Measurements from ENCODE around the gene TMEM203.
A peak's percentile ranks its signal among the peaks of the same experiment; 100 is the strongest.

TMEM203 gene

DNA sequence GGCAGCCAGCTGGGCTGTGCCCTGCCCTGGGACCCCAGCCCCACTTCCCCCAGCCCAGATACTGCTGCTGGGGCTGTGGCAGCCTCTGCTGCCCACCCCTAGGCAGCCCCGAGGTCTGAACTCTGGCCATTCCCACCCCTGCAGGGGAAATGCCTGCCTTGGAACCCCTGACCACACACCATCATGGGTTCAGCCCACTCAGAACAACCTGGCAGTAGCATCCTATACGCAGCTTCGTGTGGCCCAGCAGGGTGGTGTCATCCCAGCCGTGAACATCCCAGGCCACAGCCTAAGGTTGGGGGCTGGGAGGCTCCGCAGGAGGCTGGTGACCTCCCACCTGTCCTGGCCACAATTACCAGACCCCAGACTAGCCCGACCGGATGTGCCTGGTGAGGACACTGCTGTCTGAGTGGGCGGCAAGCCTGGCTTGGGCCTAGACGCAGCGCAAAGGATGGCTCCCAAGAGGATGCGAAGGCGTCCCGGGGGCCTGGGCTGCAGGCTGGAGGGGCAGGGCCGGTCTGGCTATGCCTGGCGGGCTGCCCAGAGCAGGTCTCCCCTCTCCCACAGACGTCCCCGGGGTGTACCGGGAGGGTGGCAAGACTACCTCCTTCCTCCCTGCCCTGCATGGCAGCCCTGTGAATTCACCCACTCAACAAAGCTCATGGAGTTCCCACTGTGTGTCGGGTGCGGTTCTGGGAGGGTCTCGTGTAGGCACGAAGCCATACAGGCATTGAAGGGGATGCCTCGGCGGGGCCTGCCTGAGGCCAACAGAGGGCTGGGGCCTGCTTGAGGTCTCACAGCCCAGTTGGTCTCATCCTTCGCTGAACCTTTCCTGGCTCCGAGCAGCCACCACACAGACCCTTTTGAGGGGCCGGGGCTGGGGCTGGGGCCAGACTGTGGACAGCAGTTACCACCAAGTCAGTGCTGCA is 23.8 kb upstream of the TMEM203 start:
- DNase-seq: no peak

GRCh38 chr9:137228506-137228967 is 23.1 kb upstream of the TMEM203 start:
- no peak for DNase-seq

DNA sequence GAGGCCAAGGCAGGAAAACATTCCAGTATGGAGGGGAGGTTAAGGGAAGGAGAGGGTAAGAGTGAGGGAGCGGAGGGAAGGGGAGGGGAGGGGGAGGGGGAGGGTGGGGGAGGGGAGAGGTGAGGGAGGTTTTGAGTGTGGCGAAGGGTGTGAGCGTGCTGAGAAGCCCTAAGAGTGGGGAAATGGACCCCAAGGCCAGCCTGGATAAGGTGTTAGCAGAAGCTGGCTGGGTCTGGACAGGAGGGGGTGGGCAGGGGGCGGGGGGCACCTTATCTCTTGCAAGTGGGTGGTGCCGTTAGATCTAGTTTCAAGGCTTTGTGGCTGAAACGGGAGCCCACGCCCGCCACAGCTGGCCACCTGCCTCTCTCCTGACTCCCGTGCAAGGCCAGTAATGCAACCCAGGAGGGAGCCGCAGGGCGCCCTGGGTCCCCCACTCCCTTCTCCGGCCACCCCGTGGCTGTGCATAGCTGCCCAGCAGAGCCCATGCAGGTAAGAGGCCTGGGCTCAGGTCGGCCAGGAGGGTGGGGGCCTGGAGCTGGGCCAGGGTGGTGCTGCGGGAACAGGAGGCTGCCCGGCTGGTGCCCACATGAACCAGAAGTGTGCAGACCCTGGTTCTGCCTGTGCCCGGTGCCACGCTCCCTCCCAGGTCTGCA is 22.5 kb upstream of the TMEM203 start:
- DNase-seq: no peak

DNA sequence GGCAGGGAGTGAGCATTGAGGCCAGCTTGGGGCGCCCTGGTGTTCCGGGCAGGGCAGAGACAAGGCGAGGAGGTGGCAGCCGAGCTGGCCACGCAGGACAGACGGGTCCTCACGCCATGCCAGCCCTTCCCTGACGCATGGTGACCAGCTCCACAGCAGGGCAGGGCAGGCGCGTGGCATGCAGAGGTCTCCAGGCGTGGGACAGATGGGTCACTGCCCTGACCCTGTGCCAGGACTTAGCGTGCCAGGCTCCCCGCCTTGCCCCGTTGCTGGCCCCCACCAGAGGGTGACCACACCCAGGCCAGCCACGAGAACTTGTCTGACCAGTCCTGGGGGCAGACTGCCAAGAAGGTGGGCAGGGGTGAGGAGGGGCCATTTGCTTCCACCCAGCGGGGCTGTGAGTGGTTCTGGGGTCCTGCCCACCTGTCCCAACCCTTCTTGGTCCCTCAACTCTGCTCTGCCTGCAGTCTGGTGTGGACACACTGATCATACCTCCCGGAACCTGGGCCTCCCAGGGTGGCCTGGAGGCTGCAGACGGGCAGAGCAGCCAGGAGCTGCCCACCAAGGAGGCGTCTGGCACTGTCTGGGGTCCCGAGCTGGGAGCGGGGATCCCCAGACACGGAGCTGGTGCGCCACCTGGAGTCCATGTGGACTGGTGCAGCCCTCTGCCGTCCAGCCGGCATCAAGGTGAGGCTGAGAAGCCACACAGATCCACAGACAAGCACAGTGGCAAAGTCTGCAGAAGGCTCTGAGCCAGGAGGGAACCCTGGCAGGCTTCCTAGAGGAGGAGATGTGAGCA is 21.8 kb upstream of the TMEM203 start, which contains the start of gene RNF224:
RNF224 (plus strand) TSS at position 449 of the 799 bp plus-strand sequence. CDS start 834 bp downstream, outside the sequence.
- DNase-seq: peak; percentile 75

GRCh38 chr9:137226338-137227053 is 21.0 kb upstream of the TMEM203 start:
- no peak for DNase-seq

- no peak for DNase-seq
These were observed 20.4 kb upstream of the TMEM203 start for GRCh38 chr9:137225699-137226331.

DNA sequence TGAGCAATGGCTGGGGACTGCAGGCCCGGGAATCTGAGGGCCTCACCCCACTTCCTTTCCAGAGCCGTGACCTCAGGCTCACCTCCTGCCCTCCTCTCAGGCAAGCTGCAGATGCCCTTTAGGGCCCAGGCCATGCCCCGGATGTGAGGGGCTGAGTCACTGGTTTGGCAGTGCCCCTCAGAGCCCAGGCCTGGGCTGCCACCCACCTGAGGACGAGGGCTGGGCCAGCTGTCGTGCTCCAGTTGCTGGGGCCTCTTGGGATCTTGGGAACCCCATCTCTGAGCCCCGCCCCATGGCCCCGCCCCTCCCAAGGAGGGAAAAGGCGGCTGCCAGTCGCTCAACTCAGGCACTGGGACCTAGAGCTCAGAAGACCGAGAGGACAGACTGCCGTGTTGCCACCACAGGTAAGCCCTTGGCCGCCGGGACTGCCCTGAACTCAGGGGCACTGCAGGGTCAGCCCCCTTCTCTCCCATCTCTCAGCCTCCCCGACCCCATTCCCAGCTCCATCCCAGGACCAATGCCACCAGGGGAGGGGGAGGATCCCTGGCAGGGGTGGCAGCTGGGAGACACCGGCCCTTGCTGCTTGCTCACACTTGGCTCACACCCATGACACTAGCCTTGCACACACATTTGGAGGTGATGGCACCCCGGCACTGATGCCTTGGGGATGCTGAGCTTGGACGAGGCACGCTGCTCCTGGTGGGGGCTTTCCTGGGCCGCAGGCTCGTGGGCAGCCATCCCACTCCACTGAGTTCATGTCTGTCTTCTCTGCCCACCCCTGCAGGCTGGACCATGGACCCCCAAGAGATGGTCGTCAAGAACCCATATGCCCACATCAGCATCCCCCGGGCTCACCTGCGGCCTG is 19.6 kb upstream of the TMEM203 start, which contains the start of gene CYSRT1:
CYSRT1 (plus strand) TSS at position 345 of the 865 bp plus-strand sequence; CDS start at position 793, 448 bp downstream.
- no peak for DNase-seq

- peak; percentile 100 for DNase-seq
These were observed 17.9 kb upstream of the TMEM203 start for GRCh38 chr9:137223078-137223970.

DNA sequence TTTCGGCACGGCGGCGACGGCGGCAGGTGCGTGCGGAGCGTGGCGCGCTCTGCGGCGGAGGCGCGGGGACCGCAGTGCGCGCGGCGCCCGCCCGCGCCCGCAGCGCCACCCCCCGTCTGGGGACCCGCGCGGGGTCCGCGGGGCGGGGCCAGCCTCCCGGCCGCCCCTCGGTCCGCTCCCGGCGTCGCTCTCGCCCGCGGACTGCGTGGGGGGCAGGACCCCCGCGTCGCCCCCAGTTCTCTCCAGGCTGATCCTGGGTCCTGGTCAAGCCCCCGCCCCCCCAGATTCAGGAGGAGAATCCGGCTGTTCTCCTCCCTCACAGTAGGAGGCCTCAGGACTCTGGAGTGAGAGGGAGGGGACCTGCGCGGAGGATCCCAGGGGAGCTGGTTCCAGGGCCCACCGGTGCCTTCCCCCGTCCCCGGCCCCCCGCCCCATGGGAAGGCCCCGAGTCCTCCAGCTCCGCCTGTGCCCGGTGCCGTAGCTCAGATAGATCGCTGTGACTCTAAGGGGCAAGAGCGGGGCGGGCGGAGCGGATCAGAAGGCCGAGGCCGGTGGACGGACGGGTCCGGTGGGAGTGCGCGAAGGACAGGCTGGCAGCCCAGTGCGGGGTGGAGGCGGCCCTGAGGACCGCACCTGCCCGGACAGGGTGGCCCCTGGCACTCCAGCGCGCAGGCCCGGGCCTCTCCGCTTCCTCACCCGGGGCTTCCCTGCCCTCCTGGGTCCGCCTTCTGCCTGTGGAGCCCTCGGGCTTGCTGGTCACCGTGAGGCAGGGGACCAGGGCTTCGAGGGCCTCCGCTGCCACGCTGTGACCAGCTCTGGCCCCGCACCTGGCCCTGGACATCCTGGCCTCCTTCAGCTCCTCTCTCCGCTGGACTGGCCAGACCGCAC is 17.0 kb upstream of the TMEM203 start, which contains the start of gene RNF208:
RNF208 (minus strand) TSS at position 51 of the 888 bp plus-strand sequence. CDS start 1,028 bp downstream, outside the sequence.
- DNase-seq: no peak

DNA sequence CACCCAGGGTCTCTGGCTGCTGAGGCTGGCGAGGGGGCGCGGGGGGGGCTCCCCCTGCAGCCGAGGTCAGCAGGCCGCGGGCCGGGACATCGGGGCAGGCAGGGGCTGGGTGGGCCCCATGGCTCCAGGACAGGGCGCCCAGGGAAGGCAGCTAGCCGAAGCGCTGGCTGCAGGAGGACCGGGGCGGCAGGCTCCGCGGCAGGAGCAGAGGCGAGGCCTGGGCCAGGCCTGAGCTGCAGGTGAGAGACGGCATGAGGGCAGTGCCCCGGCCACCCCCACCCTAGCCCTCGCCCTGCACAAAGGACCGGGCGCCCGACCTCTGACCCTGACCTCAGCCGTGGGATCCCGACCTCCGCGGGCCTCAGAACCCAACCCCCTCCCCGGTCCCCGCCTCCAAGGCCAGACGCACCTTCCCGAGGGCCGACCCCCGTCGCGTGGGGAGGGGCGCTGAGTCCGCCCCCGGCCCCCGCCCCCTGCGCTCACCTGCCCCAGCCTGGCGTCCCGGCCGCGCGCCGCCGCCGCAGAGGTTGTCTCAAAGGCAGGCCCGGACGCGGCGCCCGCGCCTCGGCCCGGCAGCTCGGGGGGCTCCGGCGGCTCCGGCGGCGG is 16.2 kb upstream of the TMEM203 start:
- DNase-seq: no peak

GRCh38 chr9:137221095-137221505 is 15.7 kb upstream of the TMEM203 start:
- DNase-seq: no peak

DNA sequence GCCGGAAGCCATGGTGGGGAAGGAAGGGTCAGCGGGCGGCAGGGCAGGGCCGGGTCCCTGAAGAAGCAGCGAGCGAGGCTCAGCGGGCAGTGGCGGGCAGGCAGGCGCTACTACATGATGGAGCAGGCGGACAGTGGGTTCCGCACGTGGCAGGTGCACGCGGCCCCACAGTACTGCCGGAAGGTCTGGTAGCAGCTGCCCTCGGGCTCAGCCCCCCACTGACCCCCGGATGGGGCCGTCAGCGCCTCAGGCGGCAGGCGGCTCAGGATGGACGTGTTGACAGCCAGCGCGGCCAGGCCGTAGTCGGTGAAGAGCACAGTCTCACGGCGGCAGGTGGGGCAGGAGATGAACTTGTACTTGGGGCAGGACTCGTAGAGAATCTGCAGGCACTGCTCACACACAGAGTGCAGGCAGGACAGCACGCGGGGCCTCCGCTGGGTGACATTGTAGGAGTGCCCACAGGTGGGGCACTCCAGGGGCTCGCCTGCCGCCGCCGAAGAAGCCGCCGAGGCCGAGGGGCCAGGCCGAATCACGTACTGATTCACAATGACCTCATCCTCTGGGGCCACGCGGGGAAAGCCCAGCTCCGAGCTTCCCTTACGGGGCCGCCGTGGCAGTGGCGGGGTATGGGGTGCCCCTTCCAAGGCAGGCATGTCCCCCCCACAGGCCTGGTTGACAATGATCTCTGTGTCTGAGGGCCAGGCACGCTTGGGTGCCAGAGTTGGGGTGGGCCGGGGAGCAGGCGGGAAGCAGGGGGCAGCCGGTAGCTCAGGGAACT is 15.1 kb upstream of the TMEM203 start:
- DNase-seq: no peak

DNA sequence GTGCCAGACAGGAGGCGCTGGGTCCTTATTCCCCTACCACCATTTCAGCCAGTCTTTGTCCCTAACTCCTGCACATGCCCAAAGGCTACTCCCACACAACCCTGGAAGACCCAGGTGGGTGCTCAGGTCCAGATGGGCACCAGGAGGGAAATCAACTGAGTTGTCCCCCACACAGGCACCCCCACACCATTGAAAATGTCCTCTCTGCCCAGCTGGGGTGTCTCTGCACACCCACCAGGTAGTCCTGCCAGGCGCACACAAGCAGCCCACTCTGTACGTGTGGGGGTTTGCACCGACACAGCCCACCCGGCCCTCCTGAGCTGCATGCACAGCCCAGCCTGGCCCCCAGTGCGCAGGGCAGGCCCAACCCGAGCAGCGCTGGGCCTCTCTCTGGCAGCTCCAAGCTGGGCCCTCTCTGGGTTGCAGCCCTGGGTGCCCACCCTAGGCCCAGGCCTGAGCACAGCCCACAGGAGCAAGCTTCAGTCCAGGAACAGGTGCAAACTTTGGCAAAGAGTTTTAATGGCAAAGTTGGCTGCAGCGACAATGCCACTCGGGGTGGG is 14.4 kb upstream of the TMEM203 start:
- no peak for DNase-seq

DNA sequence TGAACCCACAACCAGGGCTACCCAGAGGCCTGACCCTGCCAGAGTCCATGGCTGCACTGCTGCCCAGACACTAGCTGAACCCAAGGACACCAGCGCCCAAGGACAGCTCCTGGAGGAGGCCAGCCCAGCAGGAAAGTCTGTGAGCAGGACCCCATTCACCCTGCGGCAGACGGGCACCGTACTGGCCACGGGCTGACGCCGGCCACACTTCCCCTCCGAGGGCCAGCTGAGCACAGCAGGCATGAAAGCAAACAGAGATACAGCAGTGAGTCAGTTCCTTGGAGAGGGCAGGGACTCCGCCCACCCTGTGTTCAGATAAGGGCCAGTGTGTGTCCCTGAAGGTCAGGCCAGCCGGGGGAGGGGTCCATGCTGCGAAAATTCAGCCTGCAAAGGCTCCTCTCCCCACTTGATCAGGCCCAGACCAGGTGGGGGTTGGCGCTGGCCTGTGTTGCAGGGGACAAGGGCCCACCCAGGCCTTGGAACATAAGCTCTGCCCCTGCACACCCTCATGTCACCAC is 13.4 kb upstream of the TMEM203 start:
- DNase-seq: peak; percentile 46

GRCh38 chr9:137218212-137218753 is 12.8 kb upstream of the TMEM203 start:
- DNase-seq: no peak
